GM18498 (cell line): ENCODE data around the gene S100A11.
"Not testable (repeated sequence)": the region's sequence is repeated elsewhere in the genome, so short reads cannot be mapped to it uniquely, and the experiment has no call there.

ENCODE experiments used
- ATAC-seq: cut with Tn5 transposase; IDR thresholded peaks from one replicate; pipeline ENCODE4 v1.9.1; 2021; ENCODE audit warnings: mild to moderate bottlenecking, moderate library complexity; ENCODE audit not compliant: unreplicated experiment

Gene S100A11

GRCh38 chr1:152036267-152037216, at the start of gene S100A11:
TSS of gene S100A11 (minus strand) at chr1:152037004. CDS start at chr1:152036915, 89 bp downstream.
- peak; percentile 57 for ATAC-seq

DNA sequence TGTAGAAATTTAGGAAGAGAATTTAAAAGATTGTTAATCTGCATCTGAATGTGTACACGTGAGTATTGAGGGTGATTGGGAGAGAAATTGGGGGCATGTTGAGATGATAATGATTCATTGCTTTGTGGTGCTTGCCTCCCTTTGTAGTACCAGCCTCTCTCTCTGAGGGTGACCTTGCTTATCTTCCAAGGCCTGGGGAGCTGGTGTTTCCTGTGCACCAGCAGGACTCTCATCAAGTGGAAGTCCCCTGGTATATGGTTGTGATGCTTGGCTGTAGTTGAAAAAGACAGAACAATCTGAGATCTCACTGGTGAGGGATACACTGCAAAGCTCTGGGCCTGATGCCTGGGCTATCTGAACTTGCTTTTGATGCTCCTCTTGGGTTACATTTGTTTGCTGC, 48.0 kb upstream of the S100A11 start:
- no peak for ATAC-seq

- not testable (repeated sequence) for ATAC-seq
Observed at GRCh38 chr1:152081026-152081425, 44.2 kb upstream of the S100A11 start.

DNA sequence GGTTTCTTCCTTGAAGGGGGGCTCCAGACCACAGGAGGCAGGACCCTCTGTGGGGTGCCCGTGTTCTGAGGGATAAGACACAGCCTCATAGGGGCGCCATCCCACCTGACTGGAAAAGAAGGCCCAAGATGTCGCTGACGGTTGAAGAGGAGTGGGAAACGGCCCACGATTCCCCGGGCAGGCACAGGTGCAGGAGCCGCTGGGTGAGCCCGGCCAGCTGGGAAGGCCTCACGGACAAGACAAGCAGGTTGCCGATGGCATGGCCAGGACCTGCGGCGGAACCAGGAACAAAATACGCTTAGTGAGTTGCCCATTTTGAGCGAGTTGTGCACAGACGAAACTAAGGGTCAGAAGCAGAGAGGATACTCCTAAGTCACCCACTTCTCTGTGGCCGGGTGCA, 43.7 kb upstream of the S100A11 start:
- ATAC-seq, result not testable (repeated sequence)

GRCh38 chr1:152078831-152079441, 42.1 kb upstream of the S100A11 start:
- ATAC-seq, result no peak

GRCh38 chr1:152072311-152072710, 35.5 kb upstream of the S100A11 start:
- ATAC-seq, result no peak

DNA sequence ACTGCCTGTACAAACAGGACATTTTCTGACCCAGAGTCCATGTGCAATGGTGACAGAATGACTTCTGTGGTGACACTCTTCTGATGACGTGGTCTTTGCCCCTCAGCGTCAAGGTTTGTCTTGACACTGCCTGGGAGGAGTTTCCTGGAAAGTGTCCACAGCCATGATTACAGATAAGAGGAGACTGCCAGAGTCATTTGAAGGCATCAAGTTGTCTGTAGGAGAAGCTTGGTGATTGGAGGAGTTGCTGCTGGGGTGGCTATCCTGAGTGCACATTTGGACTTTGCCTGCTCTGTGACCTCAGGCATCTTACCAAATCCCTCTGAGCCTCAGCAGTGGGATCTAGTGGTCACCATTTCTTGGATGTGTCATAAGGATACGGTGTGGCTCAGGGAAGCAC, 34.3 kb upstream of the S100A11 start:
- ATAC-seq, result no peak

GRCh38 chr1:152067929-152068328, 31.1 kb upstream of the S100A11 start:
- no peak for ATAC-seq

DNA sequence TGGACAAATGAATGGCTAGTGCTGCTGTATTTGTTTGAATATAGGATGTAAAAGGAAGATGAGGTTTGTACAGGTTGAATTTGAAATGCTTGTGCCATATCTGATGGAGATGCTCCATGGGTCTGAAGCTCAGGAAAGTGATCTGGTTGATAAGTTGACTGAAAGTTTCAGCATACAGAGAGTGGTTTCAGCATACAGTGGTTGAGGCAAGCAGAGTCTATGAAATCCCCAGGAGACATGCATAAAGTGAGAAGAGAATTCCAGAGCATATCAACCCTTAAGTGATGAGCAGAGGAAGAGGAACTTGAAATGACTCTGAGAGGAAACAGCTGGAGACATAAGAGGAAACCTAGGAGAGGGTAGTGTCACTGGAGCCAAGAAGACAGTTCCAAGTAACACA, 30.3 kb upstream of the S100A11 start:
- no peak for ATAC-seq

DNA sequence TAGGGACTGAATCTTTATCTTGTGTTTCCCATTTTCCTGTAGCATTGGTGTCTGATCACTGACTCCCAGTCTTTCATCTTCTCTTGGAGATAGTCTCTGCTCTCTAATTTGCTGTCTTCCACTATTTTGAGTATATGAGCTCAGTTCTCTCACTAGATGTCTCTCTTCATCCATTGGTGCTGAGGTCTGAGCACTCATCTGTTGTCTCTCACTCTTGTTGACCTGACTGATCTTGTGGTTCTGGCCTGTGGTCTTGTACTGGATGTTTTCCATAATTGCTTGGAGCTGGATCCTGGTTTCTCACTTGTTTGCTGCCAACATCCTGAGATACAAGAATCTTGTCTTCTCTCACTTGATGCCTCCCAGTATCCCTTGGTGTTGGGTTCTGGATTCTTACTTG, 25.1 kb upstream of the S100A11 start:
- ATAC-seq, result no peak

DNA sequence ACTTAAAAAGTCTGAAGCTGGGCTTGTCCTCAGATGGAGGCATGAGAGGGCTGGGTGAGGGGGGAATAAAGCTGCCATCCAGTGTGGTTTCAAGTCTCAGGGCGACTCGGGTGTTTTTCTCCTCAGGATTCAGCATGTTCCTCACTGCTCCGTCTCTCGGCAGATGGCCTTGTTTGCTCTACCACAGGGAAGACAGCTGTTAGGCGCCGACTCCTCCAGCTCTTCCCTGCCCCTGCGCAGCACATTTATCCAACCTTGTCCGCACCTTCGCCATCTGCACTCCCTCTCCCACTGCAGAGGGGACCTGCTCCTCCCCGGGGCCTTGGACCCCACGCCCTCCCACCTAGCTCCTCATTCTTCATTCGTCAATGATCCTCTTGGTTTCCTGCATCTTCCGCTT, 16.6 kb upstream of the S100A11 start:
- no peak for ATAC-seq

DNA sequence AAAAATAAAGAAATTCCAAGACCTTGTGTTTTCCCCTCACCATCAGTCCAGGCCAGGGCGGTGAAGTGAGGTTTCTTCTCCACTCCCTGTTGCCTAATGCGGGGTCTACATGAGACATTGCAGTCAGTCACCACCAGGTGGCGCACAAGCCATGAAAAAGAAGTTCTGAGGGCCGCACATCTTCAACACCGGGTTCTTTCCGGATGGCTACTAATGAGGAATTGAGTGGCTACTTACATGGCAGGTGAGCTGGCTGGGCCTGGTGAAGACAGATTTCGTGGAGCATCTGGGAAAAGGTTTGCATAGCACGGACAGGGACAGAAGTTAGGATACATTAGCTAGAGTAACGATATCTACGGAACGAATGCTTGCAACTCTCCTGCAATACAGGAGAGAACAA, 15.8 kb upstream of the S100A11 start:
- no peak for ATAC-seq

GRCh38 chr1:152050886-152051675, 14.3 kb upstream of the S100A11 start:
- no peak for ATAC-seq

- ATAC-seq, result no peak
Observed at GRCh38 chr1:152049291-152050083, 12.7 kb upstream of the S100A11 start.

DNA sequence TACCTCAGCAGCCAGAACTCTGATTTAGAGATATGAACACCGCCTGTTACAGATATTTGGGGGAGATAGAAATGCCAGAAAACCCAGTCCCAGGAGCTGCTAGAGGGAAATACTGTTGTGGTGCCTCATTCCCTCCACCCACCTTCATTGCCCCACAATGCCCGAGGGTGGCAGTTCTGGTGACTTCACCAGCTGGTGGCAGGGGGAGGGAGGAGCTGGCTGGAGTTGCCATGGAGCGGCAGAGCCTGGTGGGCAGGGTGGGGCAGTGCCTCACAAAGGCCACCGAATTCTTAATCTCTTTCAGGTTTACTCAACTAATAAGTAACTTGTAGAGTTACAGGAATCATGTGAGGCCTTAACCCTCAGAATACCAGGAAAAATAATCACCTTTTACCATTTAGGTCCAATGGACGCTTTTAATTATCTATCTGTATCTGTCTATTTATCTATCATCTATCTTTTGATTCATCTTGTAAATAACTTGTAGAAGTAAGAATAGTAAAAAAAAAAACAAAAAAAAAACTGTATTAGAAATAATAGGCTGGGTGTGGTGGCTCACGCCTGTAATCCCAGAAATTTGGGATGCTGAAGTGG, 11.7 kb upstream of the S100A11 start:
- ATAC-seq, result peak; percentile 20

DNA sequence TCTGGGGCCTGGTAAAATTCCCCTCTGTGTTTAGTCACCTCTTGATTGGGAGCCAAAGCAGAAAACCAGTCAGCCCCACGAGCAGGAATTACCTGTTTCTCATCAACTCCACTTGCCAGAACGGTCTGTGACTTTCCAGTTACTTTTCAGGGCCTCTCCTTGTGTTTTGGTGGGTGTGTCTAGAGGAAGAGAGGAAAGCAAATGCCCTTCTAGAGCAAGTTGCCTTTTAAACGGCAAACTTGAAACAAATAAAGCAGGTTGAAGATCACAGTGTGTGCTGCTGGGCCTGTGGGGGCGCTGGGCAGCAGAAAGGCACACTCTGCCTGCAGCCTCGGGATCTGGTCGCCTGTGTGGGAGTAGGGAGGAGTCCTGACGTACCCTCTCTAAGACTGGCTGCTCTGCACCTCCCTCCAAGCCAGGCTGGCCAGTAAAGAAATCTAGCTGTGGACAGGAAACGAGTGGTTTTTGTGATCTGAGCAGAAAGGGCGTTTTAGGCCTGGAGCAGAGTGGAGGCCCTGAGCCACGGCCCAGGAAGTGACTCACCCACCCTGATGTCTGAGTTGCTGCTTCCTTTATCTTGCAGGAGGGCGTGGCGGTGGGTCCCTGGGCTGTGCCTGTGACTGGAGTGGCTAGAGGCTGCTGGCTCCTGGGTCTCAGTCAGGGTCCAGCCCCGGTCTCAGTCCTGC, 11.1 kb upstream of the S100A11 start:
- ATAC-seq, result peak; percentile 95

GRCh38 chr1:152047413-152047729, 10.6 kb upstream of the S100A11 start:
- no peak for ATAC-seq

DNA sequence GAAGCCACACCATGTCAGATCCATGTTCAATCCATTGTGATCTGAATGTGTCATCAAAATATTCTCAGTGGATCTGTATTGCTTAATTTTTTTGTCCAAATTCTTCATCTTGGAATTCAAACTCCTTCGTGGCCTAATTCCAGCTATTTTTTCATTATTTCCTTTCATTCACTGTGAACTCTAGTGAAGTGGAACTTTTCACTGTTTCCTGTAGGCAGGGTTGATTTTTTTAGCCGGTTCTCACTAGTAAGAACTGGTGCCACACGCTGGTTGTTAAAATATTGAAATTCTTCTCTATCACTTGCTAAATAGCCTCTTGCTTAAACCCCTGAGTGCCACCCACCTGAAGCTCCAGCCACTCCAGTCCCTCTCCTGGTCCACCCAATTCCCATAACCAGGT, 7.6 kb upstream of the S100A11 start:
- no peak for ATAC-seq

DNA sequence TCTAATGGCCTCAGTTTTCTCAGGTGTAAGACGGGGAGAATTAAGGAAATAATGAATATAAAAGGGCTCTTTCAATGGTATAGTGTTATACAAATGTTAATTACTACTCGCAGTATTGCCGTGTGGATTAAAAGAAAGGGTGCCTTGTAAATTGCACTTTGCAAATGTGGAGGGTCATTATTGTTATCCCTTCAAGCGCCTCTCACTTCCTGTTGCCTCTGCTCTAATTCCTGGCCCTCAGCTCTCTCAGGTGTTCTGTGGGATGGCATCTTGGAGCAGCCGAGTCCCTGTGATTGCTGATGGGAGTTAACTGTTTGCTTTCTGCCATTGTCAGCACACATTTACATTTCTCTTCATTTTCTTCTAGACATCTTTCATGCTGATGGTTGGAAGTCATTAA, 7.1 kb upstream of the S100A11 start:
- no peak for ATAC-seq

- ATAC-seq, result no peak
Observed at GRCh38 chr1:152042030-152042429, 5.2 kb upstream of the S100A11 start.
